Central memory CD4-positive, alpha-beta T cell (primary cell): ENCODE measurements around the gene ELP6.

Experiments used
- DNase-seq: peaks from one replicate; pipeline ENCODE4 v3.0.0; 2022
- total RNA-seq, 3 experiments: gene quantifications; one replicate each; lab custom pipeline; 2026; lab: John Stamatoyannopoulos, UW

The ELP6 gene
- 16.0 to 33.1 (median 17.7) reads per million in 3 experiments for total RNA-seq

- peak; percentile 98 for DNase-seq
Observed at GRCh38 chr3:47513125-47513929, at the start of gene ELP6. TSS of gene ELP6 (minus strand) at chr3:47513712. CDS start at chr3:47513590, 122 bp downstream.

- no peak for DNase-seq
Observed at GRCh38 chr3:47556351-47556750, 42.8 kb upstream of the ELP6 start.

GRCh38 chr3:47554335-47554734, 40.8 kb upstream of the ELP6 start:
- no peak for DNase-seq

- no peak for DNase-seq
Observed at GRCh38 chr3:47553407-47553806, 39.9 kb upstream of the ELP6 start.

GRCh38 chr3:47542471-47543173, 29.1 kb upstream of the ELP6 start:
- DNase-seq, result no peak

- DNase-seq, result no peak
Observed at GRCh38 chr3:47541583-47542108, 28.1 kb upstream of the ELP6 start.

- DNase-seq, result no peak
Observed at GRCh38 chr3:47540281-47540680, 26.8 kb upstream of the ELP6 start.

- DNase-seq, result no peak
Observed at GRCh38 chr3:47536967-47537366, 23.5 kb upstream of the ELP6 start.

GRCh38 chr3:47536221-47536891, 22.8 kb upstream of the ELP6 start:
- DNase-seq, result no peak

- no peak for DNase-seq
Observed at GRCh38 chr3:47533996-47534454, 20.5 kb upstream of the ELP6 start.

- DNase-seq, result no peak
Observed at GRCh38 chr3:47533481-47533880, 20.0 kb upstream of the ELP6 start.

GRCh38 chr3:47527952-47528725, 14.6 kb upstream of the ELP6 start:
- no peak for DNase-seq

- no peak for DNase-seq
Observed at GRCh38 chr3:47525617-47526016, 12.1 kb upstream of the ELP6 start.

- no peak for DNase-seq
Observed at GRCh38 chr3:47523310-47524073, 10.0 kb upstream of the ELP6 start.

GRCh38 chr3:47522082-47522987, 8.8 kb upstream of the ELP6 start:
- DNase-seq, result peak; percentile 62

- DNase-seq, result no peak
Observed at GRCh38 chr3:47520756-47521155, 7.2 kb upstream of the ELP6 start.

- no peak for DNase-seq
Observed at GRCh38 chr3:47517937-47518336, 4.4 kb upstream of the ELP6 start.

GRCh38 chr3:47515864-47516319, 2.4 kb upstream of the ELP6 start:
- no peak for DNase-seq

- no peak for DNase-seq
Observed at GRCh38 chr3:47515100-47515499, 1.6 kb upstream of the ELP6 start.

GRCh38 chr3:47512416-47513124, 942 bp downstream of the ELP6 start:
- no peak for DNase-seq
